Dedifferentiated amniotic fluid mesenchymal stem cell (primary cell): ENCODE results near the gene INPP4B.

Experiments
- DNase-seq: peaks from one replicate; pipeline ENCODE4 v3.0.0-alpha.2; 2016; ENCODE audit errors: extremely low spot score

The INPP4B gene

DNA sequence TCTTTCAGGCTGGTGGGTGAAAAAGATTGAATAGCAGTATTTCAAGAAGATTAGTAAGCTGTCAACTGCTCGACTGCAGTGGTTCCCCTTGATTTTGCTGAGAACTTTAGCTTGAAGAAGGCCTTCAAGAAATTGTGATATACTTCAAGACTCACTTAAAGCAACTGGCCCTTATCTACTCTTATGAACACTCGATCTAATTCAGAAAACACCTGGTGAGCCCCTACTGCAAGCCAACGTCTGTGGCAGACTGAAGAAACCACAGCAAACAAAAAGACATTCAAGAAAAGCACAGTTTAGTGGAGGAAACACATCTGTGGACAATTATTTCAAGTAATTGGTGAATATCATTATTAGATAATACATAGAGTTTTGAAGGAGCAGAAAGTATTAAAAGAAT, 119.0 kb downstream of the INPP4B start:
- DNase-seq: no peak

DNA sequence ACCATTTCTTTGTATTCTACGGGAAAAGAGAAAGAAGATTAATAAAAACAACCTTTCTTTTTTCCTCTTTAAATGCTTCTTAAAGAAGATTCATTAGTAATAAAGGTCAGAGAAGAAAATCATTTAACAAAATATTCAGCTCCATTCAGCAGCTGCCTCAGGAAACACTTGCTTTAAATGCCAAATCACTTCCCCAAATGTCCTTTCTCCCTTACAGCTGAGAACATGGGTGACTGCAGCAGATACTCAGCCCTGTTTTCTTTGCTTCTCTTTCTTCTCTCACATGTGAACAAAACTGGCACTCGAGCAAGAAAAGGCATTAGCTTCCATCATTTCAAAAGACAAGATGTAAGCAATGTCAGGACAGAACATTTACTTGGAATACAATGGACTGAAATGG, 120.2 kb downstream of the INPP4B start:
- DNase-seq: no peak

DNA sequence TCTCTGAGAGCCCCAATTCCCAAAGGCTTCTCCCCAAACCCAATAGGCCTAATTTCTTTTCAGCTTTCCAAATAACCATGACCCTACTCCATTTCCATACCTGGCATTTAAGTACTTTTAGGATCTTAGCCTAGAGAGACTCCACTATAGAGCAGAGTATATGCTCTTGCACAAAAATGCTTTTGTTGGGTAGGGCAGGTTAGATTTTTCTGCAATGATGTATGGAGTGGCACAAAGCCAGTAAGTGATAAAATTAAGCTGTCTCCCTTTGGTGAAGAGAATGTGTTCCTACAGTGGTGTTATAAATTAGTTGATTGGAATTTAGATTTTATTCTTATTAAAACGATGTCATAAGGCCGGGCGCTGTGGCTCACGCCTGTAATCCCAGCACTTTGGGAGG, 124.9 kb downstream of the INPP4B start:
- no peak for DNase-seq

DNA sequence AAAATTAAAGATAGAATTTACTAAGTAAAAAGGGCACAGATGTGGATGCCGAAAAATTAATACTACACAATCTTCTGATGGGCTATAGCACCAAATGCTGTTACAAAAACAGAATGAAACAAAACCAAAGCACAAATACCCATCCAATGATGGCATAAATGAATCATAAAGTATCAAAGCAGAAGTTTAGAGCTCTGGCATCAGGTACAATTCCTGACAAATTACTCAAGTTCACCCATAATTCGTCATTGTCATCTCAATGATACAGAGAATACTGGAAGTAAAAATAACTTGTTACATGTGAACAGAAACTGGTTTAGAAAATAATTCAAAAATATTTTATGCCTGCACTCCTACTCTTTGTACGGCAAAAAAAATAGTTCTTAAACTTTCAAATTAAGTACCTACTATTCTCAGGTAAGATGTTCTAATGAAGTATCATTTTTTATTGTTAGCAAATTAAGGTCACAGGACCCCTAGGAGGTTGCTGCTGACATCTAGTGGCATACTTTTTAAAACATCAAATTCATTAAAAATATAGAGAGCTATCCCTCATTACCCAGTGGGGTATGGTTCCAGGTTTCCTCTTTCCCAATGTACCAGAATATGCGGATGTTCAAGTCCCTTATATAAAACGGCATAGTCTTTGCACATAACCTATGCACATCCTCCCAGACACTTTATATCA, 126.1 kb downstream of the INPP4B start:
- DNase-seq: no peak

DNA sequence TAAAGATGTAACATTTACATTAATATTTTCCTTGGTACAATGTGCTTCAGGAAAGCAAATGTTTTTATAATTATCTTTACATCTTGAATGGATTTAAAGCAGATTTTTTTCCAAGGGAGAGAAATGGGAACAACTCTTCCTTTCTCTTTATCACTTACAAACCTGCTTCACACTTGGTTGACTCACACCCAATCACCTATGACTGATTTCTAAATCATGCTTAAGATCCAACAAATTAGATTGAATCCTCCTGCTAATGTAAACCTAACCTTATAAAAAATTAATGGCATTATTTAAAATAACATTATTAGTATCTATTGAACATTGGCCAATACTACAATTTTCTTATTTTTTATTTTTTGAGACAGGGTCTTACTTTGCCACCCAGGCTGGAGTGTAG, 127.1 kb downstream of the INPP4B start:
- DNase-seq: no peak

DNA sequence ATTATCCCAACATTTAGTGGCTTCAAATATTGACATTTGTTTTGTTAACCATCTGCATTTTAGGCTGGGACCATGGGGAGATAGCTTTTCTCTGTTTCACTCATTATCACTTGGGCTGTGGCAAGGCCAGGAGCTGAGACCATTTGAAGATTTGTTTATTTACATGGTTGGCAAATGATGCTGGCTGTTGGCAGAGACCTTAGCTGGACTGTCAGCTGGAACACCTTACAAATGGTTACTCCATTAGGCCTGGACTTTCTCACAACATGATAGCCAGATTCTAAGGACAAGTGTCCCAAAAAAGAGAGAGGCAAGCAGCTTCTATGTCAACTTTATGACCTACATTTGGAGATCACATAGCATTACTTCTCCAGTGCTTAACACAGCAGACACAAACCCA, 130.4 kb downstream of the INPP4B start:
- no peak for DNase-seq

DNA sequence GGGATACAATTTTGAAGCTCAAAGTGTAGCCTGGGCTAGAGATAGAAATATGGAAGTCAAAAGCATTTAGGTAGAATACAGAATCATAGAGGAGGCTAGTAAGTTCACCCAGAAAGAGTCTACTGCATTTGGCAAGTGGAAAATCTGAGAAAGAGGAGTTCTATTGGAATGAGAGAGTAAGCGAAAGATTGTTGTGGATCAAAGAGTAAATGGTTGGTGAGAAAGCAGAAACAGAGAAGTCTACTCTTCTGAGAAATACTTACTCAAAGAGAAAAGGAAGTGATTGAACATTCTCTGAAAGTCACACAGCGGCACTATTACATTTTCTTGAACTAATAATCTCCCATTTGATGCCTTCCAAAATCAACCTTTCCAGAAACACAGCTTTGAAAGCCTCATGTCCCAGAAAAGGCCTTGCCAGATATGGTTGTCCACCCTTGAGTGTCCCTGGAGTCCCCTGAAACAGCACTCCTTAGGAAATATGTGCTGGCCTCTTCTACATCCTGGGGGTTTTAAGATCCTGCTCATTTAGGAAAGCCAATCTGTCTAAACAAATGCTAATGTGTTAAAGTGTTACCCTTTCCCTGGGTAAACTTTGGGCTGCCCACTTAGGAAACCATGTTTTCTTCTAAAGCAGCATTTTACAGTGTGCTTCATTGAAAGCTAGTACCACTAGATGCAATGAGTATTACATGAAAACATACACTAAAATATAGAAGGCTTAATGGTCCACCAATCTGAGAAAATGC, 132.6 kb downstream of the INPP4B start:
- no peak for DNase-seq

DNA sequence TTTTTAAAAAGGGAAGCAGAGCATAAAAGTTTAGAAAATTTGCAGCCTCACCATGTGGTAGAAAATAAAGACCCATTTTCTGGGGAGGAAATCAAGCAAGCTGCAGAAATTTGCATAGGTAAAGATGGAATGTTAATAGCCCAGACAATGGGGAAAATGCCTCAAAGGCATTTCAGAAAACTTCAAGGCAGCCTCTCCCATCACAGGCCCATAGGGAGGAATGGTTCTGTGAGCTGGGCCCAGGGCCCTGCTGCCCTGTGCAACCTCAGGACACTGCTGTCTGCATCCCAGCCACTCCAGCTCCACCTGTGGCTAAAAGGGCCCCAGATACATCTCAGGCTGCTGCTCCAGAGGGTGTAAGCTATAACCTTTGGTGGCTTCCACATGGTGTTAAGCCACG, 137.9 kb downstream of the INPP4B start:
- DNase-seq: no peak

DNA sequence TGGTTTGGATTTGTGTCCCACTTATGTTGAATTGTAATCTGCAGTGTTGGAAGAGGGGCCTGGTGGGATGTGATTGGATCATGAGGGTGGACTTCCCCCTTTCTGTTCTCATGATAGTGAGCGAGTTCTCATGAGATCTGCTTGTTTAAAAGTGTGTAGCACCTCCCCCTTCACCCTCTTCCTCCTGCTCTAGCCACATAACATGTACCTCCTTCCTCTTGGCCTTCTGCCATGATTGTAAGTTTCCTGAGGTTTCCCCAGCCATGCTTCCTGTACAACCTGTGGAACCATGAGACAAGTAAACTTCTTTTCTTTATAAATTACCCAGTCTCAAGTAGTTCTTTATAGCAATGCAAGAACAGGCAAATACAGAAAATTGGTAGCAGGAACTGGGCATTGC, 138.7 kb downstream of the INPP4B start:
- no peak for DNase-seq

DNA sequence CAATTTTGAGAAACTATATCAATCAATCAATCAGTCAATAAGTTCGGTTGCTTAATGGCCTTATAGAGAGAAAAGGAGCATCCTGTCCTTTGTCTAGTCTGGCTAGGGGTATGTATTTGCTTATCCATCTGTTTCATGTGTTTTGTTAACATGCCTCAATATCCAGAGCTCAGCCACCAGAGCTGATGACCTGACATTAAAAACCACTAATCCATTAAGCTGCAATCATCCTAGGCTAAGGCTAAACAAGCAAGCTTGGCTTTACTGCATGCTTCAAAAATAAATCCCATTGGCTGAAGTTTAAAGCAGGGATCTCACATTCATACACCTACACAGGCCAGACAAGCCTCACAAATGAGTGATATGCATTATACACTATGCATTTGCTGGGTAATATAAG, 139.7 kb downstream of the INPP4B start:
- DNase-seq: no peak

DNA sequence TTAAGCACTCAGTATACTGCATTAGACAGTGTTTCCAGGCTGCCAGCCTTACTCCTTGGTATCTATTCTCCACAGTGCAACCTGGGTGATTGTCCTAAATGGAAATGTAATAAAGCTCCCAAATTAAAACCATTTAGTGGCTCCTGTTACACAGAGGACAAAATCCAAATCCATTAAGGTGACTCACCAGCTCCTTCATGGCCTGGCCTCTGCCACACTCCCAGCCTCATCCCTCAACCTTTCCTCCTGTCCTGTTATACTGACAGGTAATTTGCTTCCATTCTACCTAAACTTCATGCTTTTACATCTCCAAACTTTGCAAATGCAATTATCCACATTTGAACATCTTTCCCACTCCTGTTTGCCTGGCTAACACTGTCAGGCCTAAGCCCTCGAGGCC, 140.3 kb downstream of the INPP4B start:
- DNase-seq: no peak

DNA sequence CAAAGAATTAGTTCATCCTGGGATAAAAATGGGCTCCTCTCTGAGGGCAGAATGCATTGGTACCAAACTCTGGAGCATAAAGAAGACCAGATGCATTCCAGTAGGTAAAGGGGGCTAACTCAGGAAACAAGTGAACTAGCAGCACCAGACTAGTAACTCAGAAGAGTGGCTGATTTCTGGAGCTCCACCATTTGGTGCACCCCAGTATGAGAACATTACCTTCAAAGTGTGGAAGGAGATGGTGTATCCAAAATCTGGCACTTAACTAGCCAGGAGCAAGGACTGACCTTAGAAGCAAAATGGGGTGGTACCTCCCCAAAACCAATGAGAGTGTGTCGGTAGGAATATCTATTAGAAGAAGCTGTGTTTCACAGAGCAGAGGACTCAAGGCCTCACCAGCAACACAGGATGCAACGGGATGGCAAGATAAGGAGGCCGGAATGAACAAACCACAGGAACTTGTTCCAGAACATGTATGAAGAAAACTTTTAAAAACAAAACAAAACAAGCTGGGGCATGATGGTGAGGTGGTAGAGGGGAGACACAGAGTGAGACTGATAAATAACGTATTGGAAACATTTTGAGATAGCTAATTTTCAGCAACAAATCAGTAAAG, 142.3 kb downstream of the INPP4B start:
- DNase-seq: no peak

DNA sequence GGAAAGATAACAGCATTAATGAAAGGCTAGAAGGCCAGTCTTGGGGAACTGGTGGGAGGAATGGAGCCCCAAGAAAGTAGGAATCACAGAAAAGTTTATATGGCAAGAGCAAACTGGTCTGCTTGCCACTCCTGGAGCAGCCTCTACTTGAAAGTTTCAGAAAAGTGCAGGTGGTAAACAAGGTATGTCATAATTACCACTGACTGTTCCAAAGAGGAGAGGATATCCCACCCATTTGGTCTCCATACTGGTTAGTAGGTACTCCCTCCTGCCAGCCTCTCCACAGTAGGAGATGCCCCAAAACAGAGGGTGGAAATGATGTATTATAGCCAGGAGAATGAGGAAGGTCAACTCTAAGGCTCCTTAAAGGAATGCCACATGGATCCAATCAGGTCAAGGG, 145.1 kb downstream of the INPP4B start:
- no peak for DNase-seq

DNA sequence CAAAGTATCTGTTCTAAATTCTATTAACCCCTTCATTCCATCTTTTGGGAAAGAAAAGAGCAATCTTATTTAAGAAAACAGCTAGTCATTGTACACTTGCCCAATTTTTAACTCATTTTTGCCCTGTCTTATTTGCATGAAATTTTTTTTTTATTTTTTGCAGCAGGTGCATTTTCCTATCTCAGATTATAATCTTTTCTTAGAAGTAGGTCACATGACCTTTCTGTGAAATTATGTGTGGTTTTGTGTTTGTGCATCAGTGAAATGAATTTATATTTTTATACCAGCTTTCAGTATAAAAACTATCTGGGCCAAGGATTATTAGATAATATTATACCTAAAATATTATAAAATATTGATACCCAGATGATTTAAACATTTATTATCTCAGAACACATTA, 145.6 kb downstream of the INPP4B start:
- no peak for DNase-seq

DNA sequence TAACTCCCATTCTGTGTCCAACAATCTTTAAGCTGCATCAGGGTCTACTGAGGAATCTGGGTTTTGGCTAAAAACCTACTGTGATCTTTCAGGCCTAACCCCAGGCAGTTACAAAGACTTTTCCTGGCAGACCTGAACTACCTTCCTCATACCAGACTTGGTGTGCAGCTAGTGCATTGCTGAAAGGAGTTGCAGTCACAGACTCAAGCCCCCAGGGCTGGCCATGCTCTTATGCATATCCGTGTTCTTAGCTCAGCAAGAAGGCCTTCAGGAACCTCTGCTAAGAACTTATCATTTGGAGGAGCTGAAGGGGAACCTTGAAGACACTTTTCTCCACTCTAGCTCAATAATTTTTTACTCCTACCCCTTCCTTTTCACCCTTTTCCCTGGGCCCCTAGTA, 147.5 kb downstream of the INPP4B start:
- DNase-seq: no peak

DNA sequence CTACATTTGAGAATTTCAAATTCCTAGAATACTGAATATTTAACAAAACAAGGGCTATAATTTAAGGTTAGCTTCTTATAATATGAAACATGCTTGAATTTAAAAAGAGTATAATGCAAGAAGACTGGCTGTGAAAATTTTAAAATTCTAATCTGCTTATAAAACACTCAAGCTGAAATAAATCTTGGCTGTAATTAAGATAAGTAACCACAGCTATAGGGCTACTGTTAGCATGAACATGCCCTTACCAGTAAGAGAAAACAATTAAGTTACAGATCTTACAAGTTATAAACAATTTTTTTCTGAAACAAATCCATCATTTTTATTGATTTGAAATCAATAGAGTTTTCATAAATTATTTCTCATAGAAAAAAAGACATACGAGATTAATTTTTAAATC, 148.2 kb downstream of the INPP4B start:
- DNase-seq: no peak

DNA sequence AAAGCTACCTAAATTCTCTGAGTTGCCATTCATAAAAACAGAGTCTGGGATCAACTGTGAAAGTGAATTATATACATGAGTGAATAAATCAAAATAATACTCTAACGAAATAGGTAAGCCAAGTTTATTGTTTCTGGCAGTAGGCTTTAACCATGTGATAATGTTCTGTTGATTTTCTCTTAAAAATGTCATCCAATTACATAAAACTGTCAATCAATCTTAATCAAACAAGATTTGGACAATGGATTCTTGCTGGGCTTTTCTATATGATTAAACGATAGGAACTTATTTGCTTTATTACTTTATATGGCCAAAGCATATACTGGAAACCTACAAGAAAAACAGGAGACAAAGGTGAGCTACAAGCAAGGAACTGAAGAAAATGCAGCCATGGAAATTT, 148.8 kb downstream of the INPP4B start:
- DNase-seq: no peak

DNA sequence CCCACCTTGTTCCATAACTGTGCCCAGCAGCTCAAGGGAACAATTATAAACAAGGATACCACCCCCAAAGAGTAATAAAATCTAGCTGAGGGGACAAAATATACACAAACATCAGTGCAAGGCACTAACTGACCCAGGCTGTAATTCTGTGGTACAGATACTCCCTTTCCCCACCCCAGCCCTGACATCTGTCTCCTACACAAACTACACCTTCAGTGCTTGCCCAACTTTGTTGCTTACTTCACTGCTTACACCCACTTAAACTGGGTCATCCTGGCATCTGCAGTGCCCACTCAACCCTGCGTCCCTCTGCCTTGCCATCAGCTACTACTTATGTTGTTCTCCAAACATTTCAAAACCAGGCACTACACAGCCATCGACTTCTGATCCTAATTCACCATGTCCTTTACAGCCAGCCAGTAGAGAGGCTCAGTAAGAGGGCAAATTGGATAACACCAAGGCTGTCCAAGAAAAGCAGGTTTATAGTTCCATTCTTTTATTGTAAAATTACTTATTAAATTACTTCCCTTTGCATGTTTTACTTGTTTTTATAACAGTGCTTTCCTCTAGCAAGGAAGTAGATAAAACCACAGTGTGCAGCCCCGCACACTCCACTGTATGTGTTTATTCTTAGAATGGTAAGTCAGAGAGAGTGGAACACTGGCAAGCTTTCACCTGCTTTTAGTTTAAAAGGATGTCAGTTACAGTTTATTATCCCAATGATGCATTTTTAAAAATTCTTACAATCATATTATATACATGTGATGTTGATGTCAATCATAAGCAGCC, 149.6 kb downstream of the INPP4B start:
- no peak for DNase-seq

DNA sequence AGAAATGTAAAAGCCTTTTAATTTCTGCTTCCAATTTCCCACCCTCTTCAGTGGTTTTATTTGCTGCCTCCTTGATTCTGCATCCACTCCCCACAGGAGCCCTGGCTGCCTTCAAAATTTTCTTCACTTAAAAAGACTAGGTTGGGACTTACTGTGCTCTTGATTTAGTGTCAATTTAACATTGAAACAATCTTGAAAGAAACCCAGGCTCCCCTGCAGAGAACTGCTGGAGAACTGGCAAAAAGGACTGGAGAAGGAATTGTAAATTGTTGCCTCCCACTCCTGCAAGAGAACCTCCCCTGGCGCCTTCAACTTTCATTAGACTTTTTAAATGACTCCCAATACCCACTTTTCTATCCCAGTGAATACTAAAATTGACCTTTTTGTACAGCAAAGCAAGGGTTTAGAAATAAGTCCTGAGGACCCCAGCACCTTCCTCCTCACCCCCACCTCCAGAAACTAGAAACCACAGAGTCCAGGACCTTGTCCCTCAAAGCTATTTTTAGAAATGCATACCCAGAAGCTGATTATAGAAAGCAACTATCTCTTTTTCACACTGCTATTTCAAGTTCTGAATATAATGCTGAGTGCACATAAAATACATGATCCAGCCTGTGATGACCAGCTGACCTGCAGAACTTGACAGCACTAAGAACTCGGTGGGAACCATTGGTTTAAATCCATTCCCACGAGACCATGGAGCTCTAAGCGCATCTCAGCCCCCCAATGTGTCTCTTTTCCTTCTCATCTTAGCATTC, 155.5 kb downstream of the INPP4B start:
- DNase-seq: no peak

DNA sequence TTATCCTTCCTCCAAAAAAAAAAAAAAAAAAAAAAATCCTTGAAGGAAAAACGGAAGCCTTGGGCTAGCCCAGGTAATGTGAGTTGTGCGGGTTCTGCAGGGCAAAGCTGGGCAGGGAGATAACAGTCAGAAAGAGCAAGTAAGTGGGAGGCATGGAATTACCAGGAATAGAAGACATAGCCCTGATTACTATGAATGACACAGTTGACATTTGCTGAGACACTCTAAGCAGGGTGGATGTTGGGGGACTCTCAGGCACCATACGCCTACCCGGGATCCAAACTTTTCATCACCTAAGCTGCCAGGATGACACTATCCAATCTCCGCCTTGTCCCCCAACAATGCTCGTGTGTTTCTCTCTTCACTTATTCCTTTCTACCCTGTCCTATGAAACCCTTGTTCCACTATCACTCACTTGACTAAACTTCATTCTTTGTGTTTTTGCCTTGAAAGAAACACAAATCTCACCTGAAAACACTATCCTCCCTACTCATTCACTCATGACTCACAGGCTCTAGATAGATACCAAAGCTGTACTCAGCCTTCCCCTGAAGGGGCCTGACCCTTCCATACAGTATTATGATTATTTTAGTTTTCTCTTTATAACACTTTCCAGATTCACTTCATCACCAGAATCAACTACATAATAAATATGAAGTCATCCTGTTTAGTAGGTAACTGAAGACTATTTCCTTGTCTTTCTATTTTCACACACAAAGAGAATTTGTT, 158.4 kb downstream of the INPP4B start:
- no peak for DNase-seq

DNA sequence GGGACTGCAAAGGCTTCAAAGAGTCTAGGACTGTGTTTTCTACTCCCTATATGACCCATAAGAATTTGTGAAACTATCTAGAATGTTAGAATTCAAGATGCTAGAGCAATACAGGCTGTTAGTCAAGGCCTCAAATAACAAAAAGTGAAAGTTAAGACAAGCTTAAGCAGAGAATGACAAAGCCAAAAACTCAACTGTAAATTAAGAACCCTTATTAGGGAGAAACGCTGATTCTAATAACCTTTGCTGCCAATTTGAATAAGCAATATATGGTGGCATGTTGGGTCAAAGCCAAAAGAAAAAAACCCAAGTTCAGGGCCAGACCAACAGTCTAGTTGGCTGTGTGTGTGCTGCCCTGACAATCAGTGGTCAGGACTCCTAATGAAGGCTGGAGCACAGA, 160.0 kb downstream of the INPP4B start:
- no peak for DNase-seq
